ENCODE measurements around the gene PLAAT2. TPM values are rescaled to one million over a fixed set of nuclear protein-coding genes. Genes with fewer than 3 reads are reported as not detected.

The PLAAT2 gene
- total RNA-seq, 1 experiment from 2014 or later: 0.52 TPM

GRCh38 chr11:63505857-63506528 is 57.2 kb downstream of the PLAAT2 start, which contains the start of gene LGALS12:
LGALS12 (plus strand) TSS chr11:63506084; CDS start chr11:63506459, 375 bp downstream.
- H3K36me3 Mint-ChIP-seq (ENCODE audit: insufficient read depth in 1 of 3, low read depth in 3 of 3): peaks cover 6 to 10% (median 6%) of the 10 kb centered on the region in 3 experiments; a peak in 5 of 7 replicates
- H2BK12ac ChIP-seq (ENCODE audit: insufficient read length, low read depth, low read length): no peak within 1 kb of the TSS
- H4K91ac ChIP-seq (ENCODE audit: insufficient read length, low read depth, low read length): no peak within 1 kb of the TSS
- no peak within 1 kb of the TSS for H3K56ac ChIP-seq (ENCODE audit: insufficient read length, low read depth, low read length)
- no peak within 1 kb of the TSS for H3K9ac ChIP-seq (ENCODE audit: extremely low read depth, insufficient read length, low read length)
- peaks cover 6 to 9% of the 10 kb centered on the region in 2 experiments; a peak in 3 of 5 replicates for H3K9me3 Mint-ChIP-seq
- H3K4ac ChIP-seq (ENCODE audit: low read depth, low read length): no peak within 1 kb of the TSS
- no peaks in the 10 kb centered on the region for H3K27me3 ChIP-seq (ENCODE audit: insufficient read depth, low read length)
- no peak within 1 kb of the TSS for H3K4me3 Mint-ChIP-seq
- no peaks in the 10 kb centered on the region for H4K20me1 ChIP-seq (ENCODE audit: control insufficient read depth, insufficient read depth, insufficient read length)
- H2AK5ac ChIP-seq (ENCODE audit: insufficient read length, low read length): no peak within 1 kb of the TSS
- no peak for TF ChIP-seq CTCF (conservative IDR thresholded peaks at IDR 0.05)
- no peak within 1 kb of the TSS; a peak in 2 of 7 replicates for H3K27ac Mint-ChIP-seq
- H3K23me2 ChIP-seq (ENCODE audit: insufficient read length, low read depth, low read length, poor library complexity, severe bottlenecking): no peaks in the 10 kb centered on the region
- no peak within 1 kb of the TSS for H2BK15ac ChIP-seq (ENCODE audit: low read depth, low read length)
- H3K4me1 Mint-ChIP-seq: peaks cover 65 to 69% of the 10 kb centered on the region in 2 experiments
- no peaks in the 10 kb centered on the region for H3K79me1 ChIP-seq (ENCODE audit: insufficient read depth, low read depth, low read length, poor library complexity, severe bottlenecking)
- no peak within 1 kb of the TSS for H2BK120ac ChIP-seq (ENCODE audit: low read depth, low read length, poor library complexity, severe bottlenecking)
- peaks cover 9% of the 10 kb centered on the region; the same call in 1 of the 2 replicates for H3K4me1 ChIP-seq (ENCODE audit: insufficient read depth, low read length)
- H2BK20ac ChIP-seq (ENCODE audit: low read depth, low read length, poor library complexity, severe bottlenecking): no peak within 1 kb of the TSS
- H3K18ac ChIP-seq (ENCODE audit: insufficient read length, low read depth, low read length): no peak within 1 kb of the TSS
- no peak within 1 kb of the TSS for H3K4me2 ChIP-seq (ENCODE audit: insufficient read depth, insufficient read length, low read length)
- peak; percentile 56 for DNase-seq
- H4K8ac ChIP-seq (replicated peaks; ENCODE audit: insufficient read length, low read depth, low read length): no peak within 1 kb of the TSS
- no peak within 1 kb of the TSS for H4K5ac ChIP-seq (ENCODE audit: insufficient read length, low read depth, low read length)
- H3K23ac ChIP-seq (ENCODE audit: insufficient read length, low read depth, low read length): no peak within 1 kb of the TSS
- no peaks in the 10 kb centered on the region for H3K9me3 ChIP-seq (ENCODE audit: control insufficient read depth, low read depth, low read length)
- H3T11ph ChIP-seq (ENCODE audit: low read length): no peak within 1 kb of the TSS
- H3K27ac ChIP-seq (ENCODE audit: insufficient read length, low read depth, low read length): no peak within 1 kb of the TSS
- WGBS (ENCODE audit: extremely low coverage, insufficient read length, low lambda C conversion rate): no CpG with 5 or more reads among the region's 15 CpGs
- H3K27me3 Mint-ChIP-seq (ENCODE audit: low read depth): peaks cover 1% of the 10 kb centered on the region
- no peak within 1 kb of the TSS for H3K14ac ChIP-seq (ENCODE audit: insufficient read depth, low read length)
- no peak within 1 kb of the TSS for H2AFZ ChIP-seq (ENCODE audit: low read length)
- H3K79me2 ChIP-seq (ENCODE audit: insufficient read depth, low read length): no peaks in the 10 kb centered on the region
- no peak within 1 kb of the TSS for H2BK5ac ChIP-seq (ENCODE audit: insufficient read length, low read length)
